ENCODE data around the gene INSRR.

The INSRR gene

DNA sequence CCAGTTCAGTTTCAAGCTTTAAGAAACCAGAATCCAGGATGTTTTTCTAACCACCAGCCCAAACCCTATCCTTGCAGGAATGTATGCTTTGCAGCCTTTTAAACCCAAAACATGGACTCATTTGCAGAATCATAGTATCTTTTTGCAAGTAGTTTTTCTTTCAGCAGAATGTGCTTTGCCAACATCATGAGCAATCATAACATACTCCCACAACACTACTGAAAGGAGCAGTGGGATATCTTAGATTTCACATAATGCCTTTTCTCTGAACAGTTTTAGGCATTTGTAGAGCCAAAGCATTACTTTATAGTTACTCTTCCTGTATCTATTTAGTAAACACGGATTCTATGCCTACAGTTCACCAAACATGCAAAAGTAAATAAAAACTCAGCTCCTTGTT lies 32.3 kb downstream of the INSRR start:
- DNase-seq (ENCODE audit: low spot score) = no peak

DNA sequence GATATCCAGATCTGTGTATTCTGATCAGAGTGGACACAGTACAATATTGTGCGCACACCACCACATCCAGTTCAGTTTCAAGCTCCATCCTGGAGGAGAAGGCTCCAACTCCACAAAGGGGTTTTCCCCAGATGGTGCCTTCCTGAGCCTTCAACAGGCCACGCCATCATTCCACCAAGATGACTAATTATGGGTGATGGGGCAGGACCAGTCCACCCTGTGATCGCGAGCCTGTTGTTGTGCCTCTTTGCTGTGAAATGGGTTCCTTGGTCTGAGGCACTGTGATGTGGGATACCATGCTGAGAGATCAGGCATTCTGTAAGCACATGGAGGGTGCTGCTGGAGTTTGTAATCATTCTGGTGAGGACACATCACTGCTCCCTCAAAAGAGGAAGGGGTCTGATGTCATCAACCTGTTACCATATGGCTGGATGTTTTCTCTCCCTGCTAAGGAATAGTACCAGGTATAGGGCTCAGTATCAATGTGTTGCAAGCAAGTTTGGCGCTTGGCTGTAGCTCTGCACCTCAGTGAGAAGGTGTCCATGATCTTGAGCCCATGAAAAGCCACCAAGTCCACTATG lies 35.6 kb downstream of the INSRR start:
- DNase-seq (ENCODE audit: low spot score) = no peak

DNA sequence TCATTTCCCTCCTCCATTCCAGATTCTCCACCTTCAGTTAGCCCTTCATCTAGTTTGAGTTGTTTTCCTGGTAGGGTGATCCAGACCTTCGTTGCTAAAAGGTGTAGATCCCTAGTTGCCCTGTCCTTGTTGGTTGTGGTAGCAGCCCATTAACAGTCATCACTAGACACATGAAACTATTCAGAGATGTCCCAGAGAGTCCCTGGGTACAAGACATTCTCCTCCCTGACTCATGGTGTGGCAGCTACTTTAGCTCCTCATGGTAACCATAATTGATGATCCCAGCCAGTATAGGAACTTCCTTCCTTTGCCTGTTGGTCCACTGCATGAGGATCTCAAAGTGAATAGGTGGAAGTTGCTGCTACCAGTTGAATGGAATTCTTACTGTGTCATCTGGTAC lies 36.2 kb downstream of the INSRR start:
- DNase-seq (ENCODE audit: low spot score) = no peak

DNA sequence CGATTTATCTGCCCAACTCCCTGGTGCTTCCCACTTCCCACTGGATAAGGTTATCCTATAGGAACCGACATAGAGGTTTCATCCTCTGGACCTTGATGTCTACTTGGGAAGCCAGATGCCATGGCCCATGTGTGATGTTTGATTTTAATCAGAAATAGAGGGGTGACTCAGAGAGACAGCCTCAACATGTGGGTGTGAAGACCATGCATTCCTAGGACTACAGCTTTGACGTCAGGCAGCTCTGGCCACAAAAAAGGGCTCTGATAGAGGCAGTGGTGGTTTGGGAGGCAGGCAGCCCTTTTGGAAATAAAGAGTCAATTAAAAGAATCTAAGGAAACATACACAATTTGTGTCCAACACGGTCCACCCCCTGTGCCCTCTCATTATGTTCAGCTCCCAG lies 37.1 kb downstream of the INSRR start:
- DNase-seq (ENCODE audit: low spot score) = no peak

DNA sequence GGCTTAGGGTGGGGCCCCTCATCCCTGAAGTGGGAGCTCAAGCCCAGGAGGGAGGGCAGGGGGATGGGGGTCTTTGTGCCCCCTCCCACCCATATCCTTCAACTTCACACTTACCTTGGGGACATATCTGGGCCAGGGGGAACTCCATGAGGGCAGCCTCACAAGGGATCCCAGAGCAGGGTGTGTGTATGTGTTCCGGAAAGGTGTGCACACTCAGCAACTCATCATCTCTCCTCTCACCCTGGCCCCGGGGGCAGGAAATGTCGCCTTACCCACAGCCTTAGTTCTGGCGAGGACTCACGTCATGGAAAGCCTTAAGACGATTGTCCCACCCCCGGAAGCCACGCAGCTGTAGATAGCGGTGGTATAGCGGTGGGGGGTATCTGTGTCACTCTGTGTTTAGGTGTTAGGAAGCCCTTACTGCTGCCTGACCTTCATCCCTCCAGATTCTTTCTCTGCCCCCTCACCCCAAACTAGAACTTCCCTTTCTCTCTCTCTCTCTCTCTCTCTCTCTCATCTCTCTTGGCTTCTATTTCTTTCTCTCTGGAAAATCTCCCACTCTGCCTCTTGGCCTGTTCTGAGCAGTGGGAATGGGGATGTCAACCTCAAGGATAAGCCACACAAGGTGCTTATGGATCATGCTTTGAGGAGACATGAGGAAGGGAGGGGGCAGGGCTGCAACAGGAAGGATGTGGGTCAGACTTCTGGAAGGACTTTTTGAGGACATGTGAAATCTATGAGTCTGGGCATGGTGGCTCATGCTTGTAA lies 42.2 kb downstream of the INSRR start, which contains the start of gene SH2D2A:
TSS of gene SH2D2A (minus strand) at position 288 of the 768 bp plus-strand sequence. CDS start at position 148, 140 bp downstream.
- no peak for DNase-seq (ENCODE audit: low spot score)

DNA sequence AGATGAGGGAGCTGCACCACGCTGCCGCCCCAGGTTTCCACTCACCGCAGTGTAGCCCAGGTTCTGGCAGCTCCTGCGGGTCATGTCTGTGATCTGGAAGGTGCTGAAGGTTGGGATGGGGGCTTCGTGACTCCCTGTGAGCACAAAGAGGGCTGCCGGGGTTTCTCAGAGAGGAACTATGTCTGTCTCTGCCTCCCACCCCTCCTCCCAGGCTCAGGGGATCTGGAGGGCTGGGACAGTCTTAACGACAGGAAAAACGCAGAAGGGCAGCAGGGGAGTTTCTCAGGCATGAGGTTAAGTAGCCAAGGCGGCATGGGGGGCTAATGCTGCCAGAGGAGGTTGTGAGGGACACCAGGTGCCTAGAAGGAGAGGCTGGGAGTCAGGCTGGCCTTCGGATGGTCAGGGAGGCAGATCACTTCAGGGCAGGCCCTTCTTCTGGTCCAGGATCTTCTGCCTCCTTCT lies 42.9 kb downstream of the INSRR start:
- no peak for DNase-seq (ENCODE audit: low spot score)

DNA sequence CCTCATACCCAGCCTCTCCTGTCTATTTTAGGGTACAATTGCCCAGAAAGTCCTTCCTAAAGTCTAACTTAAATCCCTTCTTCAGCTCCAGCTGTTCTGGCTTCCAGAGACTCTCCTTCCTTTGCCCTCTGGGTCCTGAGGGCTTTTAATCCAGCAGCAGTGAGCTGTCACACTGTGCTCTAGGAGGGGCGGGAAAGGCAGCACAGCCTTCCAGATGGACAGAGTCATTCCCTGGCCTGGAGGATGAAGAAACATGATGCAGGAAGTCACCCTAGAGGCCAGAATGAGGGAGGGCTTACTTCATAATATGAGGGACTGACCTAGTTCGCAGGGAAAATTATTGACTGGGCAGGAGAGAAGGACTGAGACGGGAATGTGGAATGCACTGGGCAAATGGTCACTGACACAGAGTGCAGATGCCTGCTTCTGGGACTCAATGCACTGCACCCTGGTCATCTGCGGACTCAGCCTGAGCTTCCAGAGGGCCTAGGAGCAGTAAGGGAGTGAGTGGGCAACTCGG lies 43.5 kb downstream of the INSRR start:
- DNase-seq (ENCODE audit: low spot score) = no peak

DNA sequence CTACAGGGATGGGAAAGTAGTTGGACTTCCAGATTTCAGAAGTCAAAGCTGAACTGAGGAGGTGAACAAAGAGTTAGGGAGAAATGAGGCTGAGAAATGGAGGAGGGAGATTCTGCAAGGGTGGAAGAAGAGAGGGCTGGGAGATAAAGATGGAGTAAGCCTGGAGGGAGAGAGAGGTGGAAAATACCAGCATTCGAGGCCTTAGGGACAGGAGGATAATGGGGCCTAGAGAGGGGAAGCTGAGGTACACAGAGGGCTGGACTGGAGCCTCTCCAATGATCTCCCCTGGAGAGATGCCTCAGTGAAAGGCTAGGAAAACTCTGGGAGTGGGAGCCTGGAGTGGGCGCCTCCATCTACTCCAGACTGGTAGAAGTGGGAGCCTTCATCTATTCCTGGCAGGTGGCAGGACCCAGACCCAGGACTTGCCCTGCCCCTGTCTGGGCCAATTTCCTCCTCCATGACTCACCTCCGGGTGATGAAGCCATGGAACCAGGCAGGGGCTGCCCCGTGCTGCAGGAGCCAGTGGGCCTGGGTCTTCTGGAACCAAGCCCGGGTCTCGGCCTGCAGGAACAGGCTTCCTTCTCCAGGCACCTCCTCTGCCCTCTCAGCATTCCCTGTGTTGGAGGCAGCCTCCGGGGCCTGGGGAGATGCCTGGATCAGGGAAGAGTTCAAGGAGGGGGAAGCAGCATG lies 44.2 kb downstream of the INSRR start:
- no peak for DNase-seq (ENCODE audit: low spot score)

DNA sequence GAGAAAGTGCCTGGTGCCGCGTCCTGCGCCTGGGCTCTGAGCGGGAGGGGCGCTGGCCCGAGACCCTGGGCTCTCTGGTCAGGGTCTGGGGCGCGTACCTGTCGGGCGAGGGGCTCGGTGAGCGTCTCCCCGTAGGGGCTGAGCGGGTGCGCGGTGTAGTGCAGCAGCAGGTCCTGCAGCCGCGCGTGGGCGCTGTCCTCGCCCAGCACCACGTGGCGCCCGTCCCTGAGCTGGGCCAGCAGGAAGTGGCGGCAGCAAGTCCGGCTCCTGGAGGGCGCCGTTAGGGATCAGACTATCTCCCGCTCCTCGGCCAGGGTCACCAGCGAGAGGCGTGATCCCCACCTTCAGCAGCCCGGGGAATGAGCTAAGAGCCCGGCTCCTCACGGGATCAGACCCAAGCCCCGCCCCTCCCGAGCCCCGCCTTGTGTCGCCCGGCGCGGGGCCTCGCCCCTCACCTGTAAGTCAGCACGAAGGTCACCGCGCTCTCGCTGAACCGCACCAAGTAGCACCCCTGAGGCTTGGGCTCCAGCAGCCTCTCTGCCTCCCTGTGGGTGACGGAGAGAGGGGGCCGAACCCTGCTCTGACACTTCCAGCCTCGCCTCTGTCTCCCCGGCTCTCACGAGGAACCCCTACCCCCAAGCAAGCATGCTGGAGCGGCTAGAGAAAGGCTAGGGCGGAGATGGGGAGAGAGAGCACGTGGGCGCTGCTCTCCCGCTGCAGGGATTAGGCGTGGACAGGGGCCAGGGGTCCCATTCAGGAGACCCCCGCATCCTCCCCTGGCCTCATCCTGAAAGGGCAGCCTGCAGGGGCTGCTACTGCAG lies 45.0 kb downstream of the INSRR start:
- no peak for DNase-seq (ENCODE audit: low spot score)

DNA sequence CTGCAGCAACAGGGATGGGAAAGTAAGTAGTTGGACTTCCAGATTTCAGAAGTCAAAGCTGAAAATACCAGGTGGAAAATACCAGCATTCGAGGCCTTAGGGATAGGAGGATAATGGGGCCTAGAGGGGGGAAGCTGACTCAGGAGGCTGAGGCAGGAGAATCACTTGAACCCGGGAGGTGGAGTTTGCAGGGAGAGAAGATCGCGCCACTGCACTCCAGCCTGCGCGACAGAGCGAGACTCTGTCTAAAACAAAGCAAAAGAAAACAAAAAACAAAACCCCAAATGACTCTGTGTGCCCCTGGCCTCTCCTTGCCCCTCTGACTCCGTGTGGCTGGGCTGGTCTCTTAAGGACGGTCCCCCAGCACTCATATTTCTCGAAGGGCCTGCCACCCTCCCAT lies 45.6 kb downstream of the INSRR start:
- DNase-seq (ENCODE audit: low spot score) = no peak

DNA sequence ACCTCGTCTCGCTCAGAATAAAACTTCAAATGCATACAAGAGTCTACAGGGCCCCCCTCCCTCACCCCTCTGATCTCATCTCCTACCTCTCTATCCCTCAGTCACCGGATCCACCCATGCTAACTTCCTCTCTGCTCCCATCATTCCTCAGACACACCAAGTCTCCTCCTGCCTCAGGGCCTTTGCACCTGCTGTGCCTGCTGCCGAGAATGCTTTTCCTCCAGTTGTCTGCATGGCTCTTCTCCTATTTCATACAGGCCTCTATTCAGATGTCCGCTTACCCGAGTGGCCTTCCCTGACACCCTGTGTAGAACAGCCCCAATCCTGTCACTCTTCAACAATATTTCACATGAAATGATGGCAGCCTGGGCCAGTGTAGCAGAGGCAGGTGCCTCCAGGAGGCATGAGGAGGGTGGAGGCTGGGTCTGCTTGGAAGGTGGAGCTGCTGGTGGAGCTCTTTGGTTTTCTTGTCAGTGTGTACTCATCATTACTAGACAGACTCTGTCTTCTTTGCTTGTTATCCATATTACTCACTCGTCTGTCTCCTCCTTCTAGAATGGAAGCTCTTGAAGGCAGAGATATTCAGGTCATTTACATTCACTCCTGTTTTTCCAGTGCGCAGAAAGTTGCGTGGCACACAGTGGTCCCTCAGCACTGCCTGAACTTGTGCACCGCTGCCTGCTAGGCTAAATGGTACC lies 46.5 kb downstream of the INSRR start:
- DNase-seq (ENCODE audit: low spot score) = no peak

DNA sequence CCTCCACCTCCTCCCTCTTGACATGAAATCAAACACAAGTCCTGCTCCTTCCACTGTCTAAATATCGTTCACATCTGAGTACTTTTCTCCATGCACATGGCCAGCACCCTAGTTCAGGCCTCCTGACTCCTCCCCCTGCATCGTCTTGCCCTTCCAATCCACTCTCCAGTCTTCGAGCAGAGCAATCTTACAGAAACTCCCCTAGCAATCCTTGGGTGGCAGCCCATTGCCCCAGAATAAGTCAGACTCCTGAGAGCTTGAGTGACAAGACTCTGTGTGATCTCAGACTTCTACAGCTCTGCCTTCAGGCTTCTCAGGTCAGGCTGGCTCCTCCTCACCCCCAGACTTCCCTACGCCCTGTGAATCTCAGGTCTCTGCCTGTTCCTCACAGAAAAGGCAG lies 47.7 kb downstream of the INSRR start:
- no peak for DNase-seq (ENCODE audit: low spot score)

DNA sequence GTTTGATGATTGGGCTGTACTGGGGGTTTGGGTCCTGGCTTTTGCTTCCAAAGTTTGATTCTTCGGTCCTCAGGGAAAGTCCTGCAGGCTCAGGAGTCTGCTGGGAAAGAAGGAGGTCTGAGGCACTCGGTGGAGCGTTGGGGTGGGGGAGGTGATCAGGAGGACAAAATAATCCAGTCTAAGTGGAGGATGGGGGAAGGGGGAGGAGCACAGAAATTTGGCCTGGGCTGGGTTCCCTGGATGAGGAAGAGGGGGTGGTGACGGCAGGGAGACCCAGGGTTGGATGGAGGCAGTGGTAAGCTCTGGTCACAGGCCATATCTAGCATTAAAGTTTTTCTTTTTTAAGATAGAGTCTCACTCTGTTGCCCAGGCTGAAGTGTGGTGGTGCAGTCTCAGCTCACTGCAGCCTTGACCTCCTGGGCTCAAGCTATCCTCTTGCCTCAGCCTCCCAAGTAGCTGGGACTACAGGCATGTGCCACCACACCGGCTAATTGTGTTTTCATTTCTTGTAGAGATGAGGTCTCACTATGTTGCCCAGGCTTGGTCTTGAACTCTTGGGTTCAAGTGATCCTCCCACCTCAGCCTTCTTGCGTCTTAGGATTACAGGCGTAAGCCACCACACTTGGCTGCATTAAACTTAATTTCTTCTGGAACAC lies 49.1 kb downstream of the INSRR start:
- DNase-seq (ENCODE audit: low spot score) = no peak

DNA sequence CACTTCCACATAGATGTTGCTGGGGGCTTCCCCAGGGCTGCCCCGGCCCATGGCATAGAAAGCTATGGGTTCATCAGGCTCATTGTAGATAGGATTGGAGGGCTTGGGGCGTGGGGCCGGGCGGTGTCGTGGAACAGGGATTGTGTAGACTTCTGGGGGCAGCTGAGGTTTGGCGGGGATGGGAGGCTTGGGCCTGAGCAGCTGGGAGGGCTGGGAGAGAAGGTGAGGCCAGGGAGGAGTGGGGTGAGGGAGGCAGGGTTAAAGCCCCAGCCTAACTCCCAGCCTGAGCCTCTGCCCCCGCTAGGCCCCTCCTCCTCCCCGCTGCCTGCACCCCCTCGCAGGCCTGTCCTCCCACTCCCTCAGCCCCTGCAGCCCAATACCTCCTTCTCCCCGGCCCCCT lies 49.6 kb downstream of the INSRR start:
- no peak for DNase-seq (ENCODE audit: low spot score)

DNA sequence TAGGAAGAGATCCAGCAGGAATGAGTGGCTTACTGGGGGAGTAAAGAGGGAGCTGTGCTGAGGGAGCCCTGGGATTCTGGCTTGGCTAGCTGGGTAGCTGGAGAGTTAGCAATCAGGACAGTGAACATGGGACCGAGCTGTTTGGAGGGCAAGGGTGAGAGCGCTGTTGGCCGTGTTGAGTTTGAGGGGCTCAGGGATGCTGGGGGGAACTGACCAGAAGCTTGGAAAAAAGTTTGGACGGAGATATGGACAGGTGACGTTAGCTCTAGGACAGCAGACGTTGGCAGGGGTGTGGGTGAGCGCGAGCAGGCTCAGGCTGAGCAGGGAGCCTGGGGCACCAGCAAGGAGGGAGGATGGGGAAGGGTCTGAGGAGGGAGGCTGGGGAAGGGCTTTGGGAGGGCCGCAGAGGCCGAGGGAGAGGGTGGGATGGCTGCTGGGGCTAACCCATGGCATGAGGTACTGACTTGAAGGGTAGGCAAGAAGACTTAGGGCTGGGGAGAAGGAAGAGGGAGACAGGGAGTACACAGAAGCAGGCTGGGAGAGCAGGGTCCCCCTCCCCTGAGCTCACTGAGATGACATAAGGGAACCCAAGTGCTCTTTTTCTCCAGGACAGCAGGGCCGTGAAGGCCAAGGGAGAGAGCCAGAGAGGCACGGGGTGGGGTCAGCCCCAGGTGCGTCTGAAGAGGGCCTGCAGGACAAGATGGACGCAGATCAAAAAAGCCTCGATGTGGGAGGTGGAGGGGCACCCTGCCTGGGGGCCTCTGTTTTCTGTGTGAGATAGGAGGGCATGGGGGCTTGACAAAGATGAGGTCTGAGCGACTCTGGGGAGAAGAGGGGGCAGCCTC lies 50.5 kb downstream of the INSRR start:
- no peak for DNase-seq (ENCODE audit: low spot score)

DNA sequence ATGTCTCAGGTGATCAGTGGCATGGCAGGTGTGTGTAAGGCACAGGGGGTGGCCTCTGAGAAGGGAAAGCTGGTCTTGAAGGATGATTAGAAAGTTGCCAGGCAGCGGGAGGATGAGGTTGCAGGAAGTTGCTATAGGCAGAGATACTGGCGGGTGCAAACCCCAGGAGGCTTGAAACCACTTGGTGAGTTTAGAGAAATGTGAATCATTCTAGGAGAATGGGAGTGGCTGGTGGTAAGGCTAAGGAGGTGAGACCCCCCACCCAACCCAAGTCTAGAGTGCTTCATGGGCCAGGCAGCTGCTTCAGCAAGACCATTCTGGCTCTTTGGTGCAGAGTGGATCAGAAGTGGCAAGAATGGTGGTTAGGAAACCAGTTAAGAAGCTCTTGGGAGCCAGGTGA lies 51.3 kb downstream of the INSRR start:
- DNase-seq (ENCODE audit: low spot score) = no peak

DNA sequence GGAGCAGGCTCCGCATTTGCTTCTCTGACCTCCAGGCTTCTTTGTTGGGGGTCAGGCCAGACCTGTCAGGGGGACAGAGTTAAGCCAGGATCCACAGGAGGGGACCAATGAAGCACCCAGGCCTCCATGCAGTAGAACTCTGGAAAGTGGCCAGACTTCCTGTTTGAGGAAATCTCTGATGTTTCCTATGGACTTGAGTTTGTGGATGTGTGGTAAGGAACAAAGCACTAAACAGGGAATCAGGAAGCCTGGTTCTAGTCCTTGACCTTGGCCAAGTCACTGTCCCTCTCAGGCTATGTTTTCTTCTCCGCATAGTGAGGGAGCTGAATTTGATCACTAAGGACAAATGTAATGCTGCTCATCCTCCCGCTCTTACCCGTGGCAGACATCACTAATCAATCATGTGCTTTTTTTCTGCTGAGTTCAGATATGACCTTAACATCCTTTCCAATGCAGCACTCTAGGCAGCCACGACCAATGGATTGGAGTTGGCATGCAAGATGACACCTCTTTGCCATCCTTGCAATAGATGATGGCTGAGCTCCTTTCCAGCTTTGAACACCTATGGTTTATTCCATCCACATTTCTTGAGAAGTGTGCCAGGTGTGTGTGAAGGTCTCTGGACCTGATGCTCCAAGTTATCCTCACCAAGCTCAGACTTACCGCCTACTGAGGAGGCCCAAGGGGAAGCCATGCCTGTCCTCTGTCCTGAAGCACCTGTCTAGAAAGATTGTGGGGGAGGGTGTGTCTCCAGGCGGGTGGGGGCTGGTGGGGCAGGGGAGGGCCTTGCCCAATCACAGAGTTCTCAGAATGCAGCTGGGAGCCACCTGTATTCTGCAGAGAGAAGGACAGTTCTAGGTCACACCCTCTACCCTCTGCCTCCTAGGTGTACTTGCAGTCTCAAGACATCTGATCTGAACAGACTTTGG lies 52.1 kb downstream of the INSRR start:
- DNase-seq (ENCODE audit: low spot score) = no peak

DNA sequence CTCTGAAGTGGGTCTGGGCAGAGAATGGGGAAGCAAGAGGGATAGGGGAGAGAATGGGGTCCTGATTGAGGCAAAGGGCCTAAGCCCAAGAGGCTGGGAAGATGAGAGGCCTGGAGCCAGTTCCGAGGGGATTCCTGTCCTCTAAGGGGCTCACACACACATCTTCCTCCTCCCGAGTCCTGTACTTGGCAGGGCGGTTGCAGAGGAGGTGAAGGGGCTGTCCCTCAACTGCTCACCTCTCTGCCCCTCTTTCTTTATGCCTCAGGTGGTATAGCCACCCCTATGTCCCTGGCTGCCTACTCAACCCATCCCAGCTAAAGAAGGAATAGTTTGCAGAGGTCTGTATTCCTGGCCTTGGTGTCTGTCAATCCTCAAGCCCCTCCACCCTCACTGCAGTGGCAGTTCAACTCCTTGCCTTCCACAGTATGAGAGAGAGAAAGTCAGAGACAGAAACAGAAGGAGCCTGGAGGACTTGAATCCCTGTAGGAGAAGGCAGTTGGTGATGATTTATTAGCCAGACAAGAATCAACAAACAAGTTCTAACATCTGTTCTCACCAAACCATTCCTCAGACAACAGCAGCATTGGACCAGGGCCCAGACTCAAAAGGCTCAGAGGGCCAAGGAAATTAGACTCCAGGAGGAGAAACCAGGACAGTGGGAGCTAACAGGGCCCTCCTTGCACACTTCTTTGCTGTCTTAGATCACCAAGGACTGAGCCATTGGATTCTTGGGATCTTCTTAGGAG lies 53.0 kb downstream of the INSRR start:
- no peak for DNase-seq (ENCODE audit: low spot score)
